MCF 10A (cell line): Measurements from ENCODE around the gene TMEM219. TPM values are rescaled to one million over a fixed set of nuclear protein-coding genes. Genes with fewer than 3 reads are reported as not detected.

Source experiments
- BruUV-seq: library from RNA; stranded (reverse); fragments of 400-500 nt; replicated peaks from 2 replicates; lab custom pipeline; 2021; lab: Mats Ljungman, UMichigan
- CTCF ChIA-PET: fragments of 300-600 bp; sonication (Branson Sonifier 250); formaldehyde crosslinking; extraction: SDS; loops from one replicate; lab custom pipeline; 2021; ENCODE audit warnings: antibody characterized with exemption, inconsistent platforms; lab: Yijun Ruan, JAX
- POLR2A ChIA-PET: fragments of 300-600, 350-650 bp; sonication (Branson Sonifier 250); formaldehyde crosslinking; extraction: SDS; loops from one replicate; lab custom pipeline; 2020; ENCODE audit warnings: antibody characterized with exemption, inconsistent platforms; lab: Yijun Ruan, JAX
- DNase-seq: peaks from one replicate; pipeline ENCODE4 v3.0.0-alpha.2; 2018; ENCODE audit not compliant: unreplicated experiment
- H3K27ac Mint-ChIP-seq: one replicate; pipeline ENCODE4 v1.8.0; 2022; ENCODE audit warnings: mild to moderate bottlenecking, low read depth, mixed read lengths; ENCODE audit not compliant: unreplicated experiment
- H3K27me3 Mint-ChIP-seq: one replicate; pipeline ENCODE4 v1.8.0; 2022; ENCODE audit warnings: mixed read lengths; ENCODE audit not compliant: insufficient read depth, unreplicated experiment
- H3K36me3 Mint-ChIP-seq: one replicate; pipeline ENCODE4 v1.8.0; 2022; ENCODE audit warnings: mild to moderate bottlenecking, moderate library complexity, mixed read lengths; ENCODE audit not compliant: insufficient read depth, unreplicated experiment
- H3K4me1 Mint-ChIP-seq: one replicate; pipeline ENCODE4 v1.8.0; 2022; ENCODE audit warnings: mixed read lengths; ENCODE audit not compliant: insufficient read depth, unreplicated experiment
- H3K4me3 Mint-ChIP-seq: one replicate; pipeline ENCODE4 v1.8.0; 2022; ENCODE audit warnings: mild to moderate bottlenecking, moderate library complexity, mixed read lengths; ENCODE audit not compliant: unreplicated experiment
- H3K9me3 Mint-ChIP-seq: one replicate; pipeline ENCODE4 v1.8.0; 2022; ENCODE audit warnings: mixed read lengths; ENCODE audit not compliant: unreplicated experiment
- CTCF ChIP-seq: fragments of 200-600 bp; IDR thresholded peaks from one replicate; pipeline ENCODE4 v1.8.0; 2022; ENCODE audit warnings: antibody characterized with exemption, mild to moderate bottlenecking; ENCODE audit not compliant: unreplicated experiment
- intact Hi-C: fragments of 100-400 bp; cut with micrococcal nuclease; formaldehyde crosslinking; loops from 2 replicates; pipeline ENCODE4 v1.14.1; 2022
- total RNA-seq: library from RNA; stranded (reverse); gene quantifications from 2 replicates; pipeline ENCODE4 v1.2.3, GENCODE V29; 2022

The TMEM219 gene
- total RNA-seq, 1 experiment from 2014 or later = 62.1 TPM

GRCh38 chr16:29984137-29984763, 22.4 kb downstream of the TMEM219 start:
- H3K27ac Mint-ChIP-seq = no peak overlapping the region
- DNase-seq = no peak
- intact Hi-C loops = no loop called here
- no peak overlapping the region for H3K4me3 Mint-ChIP-seq
- no peaks in the 10 kb centered on the region for H3K27me3 Mint-ChIP-seq
- peaks cover 71% of the 10 kb centered on the region for H3K36me3 Mint-ChIP-seq
- BruUV-seq = no TSS peak
- CTCF ChIA-PET = interaction anchor here (0.6 kb wide), 1 partner anchor 9 kb away, joined by 4 read pairs; no protein-coding TSS in a partner anchor
- POLR2A ChIA-PET = interaction anchor here (0.7 to 3.3 kb wide), 3 partner anchors 9 to 23 kb away, joined by 3 to 20 read pairs (median 4); partner anchors contain the start of gene TAOK2
- H3K9me3 Mint-ChIP-seq = no peaks in the 10 kb centered on the region
- no peak for TF ChIP-seq CTCF
- H3K4me1 Mint-ChIP-seq = no peaks in the 10 kb centered on the region

DNA sequence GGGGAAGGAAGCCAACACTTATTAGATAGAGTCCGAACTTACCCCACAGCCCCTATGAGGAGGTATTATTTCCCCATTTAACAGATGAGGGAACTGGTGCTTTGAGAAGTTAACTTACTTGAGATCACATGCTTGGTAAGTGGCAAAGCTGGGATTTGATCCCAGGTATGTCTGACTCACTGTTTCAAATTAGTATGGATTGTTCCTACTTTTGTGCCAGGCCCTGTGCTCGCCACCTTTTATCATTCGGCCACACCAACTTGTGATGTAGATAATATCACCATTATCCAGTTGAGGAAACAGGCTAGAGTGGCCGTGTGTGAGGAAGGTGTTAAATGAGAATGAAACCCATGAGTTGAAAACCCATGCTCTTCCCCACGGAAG, 22.9 kb downstream of the TMEM219 start:
- no peak overlapping the region for H3K4me3 Mint-ChIP-seq
- no peaks in the 10 kb centered on the region for H3K27me3 Mint-ChIP-seq
- H3K4me1 Mint-ChIP-seq = no peaks in the 10 kb centered on the region
- BruUV-seq = no TSS peak
- DNase-seq = no peak
- ChIA-PET CTCF (no interaction called here), POLR2A (interaction anchor here (0.7 to 3.3 kb wide), 2 partner anchors 9 to 10 kb away, joined by 3 to 20 read pairs; partner anchors contain the start of gene TAOK2)
- H3K36me3 Mint-ChIP-seq = peaks cover 69% of the 10 kb centered on the region
- intact Hi-C loops = no loop called here
- no peaks in the 10 kb centered on the region for H3K9me3 Mint-ChIP-seq
- TF ChIP-seq CTCF = no peak
- H3K27ac Mint-ChIP-seq = no peak overlapping the region

DNA sequence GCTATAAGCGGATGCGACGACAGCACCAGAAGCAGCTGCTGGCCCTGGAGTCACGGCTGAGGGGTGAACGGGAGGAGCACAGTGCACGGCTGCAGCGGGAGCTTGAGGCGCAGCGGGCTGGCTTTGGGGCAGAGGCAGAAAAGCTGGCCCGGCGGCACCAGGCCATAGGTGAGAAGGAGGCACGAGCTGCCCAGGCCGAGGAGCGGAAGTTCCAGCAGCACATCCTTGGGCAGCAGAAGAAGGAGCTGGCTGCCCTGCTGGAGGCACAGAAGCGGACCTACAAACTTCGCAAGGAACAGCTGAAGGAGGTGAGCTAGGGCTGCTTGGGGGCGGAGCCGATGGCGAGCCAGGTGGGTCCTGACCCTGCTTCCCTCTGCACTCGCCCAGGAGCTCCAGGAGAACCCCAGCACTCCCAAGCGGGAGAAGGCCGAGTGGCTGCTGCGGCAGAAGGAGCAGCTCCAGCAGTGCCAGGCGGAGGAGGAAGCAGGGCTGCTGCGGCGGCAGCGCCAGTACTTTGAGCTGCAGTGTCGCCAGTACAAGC, 23.5 kb downstream of the TMEM219 start:
- no peaks in the 10 kb centered on the region for H3K9me3 Mint-ChIP-seq
- ChIA-PET CTCF (interaction anchor here (0.8 kb wide), 1 partner anchor 41 kb away, joined by 3 read pairs; no protein-coding TSS in a partner anchor), POLR2A (interaction anchor here (0.6 to 3.3 kb wide), 3 partner anchors 9 to 17 kb away, joined by 3 to 20 read pairs (median 9); partner anchors contain the start of genes HIRIP3 and TAOK2)
- H3K27me3 Mint-ChIP-seq = no peaks in the 10 kb centered on the region
- no peak overlapping the region for H3K4me3 Mint-ChIP-seq
- DNase-seq = no peak
- H3K27ac Mint-ChIP-seq = no peak overlapping the region
- H3K4me1 Mint-ChIP-seq = no peaks in the 10 kb centered on the region
- H3K36me3 Mint-ChIP-seq = peaks cover 69% of the 10 kb centered on the region
- intact Hi-C loops = no loop called here
- BruUV-seq = no TSS peak
- TF ChIP-seq CTCF = no peak

GRCh38 chr16:29986231-29986630, 24.4 kb downstream of the TMEM219 start:
- no peak for DNase-seq
- peaks cover 67% of the 10 kb centered on the region for H3K36me3 Mint-ChIP-seq
- BruUV-seq = no TSS peak

More at GRCh38 chr16:29986231-29986630, 24.4 kb downstream of the TMEM219 start:
- CTCF ChIA-PET = no interaction called here
- Mint-ChIP-seq H3K4me1 (no peaks in the 10 kb centered on the region), H3K27me3 (no peaks in the 10 kb centered on the region), H3K4me3 (no peak overlapping the region), H3K27ac (no peak overlapping the region), H3K9me3 (no peaks in the 10 kb centered on the region)
- POLR2A ChIA-PET = interaction anchor here (1.2 to 3.3 kb wide), 2 partner anchors 8 to 11 kb away, joined by 9 to 20 read pairs; partner anchors contain the start of genes HIRIP3 and TAOK2
- TF ChIP-seq CTCF = no peak
- intact Hi-C loops = no loop called here
